Kidney tubule cell (primary cell): ENCODE data around the gene BCOR.

ENCODE experiments used
- DNase-seq: peaks from one replicate; pipeline ENCODE4 v3.0.0-alpha.2; 2018; ENCODE audit warnings: low spot score

Gene BCOR

GRCh38 chrX:40098264-40099054 is 701 bp upstream of the BCOR start:
- DNase-seq: peak; percentile 70

- no peak for DNase-seq
Observed at GRCh38 chrX:40097141-40097503, 636 bp downstream of the BCOR start.

GRCh38 chrX:40096395-40097091 is 1.2 kb downstream of the BCOR start:
- DNase-seq: peak; percentile 60

GRCh38 chrX:40095583-40096394 is 2.0 kb downstream of the BCOR start:
- DNase-seq: peak; percentile 41

- peak; percentile 18 for DNase-seq
Observed at GRCh38 chrX:40094900-40095582, 2.7 kb downstream of the BCOR start.

- DNase-seq: peak; percentile 30
Observed at GRCh38 chrX:40094041-40094899, 3.5 kb downstream of the BCOR start.

GRCh38 chrX:40093586-40093985 is 4.2 kb downstream of the BCOR start:
- DNase-seq: no peak

- no peak for DNase-seq
Observed at GRCh38 chrX:40092808-40093435, 4.8 kb downstream of the BCOR start.

GRCh38 chrX:40091691-40092421 is 5.9 kb downstream of the BCOR start:
- DNase-seq: no peak

- DNase-seq: no peak
Observed at GRCh38 chrX:40090961-40091360, 6.8 kb downstream of the BCOR start.

- DNase-seq: peak; percentile 54
Observed at GRCh38 chrX:40090050-40090804, 7.5 kb downstream of the BCOR start.

- no peak for DNase-seq
Observed at GRCh38 chrX:40088803-40089540, 8.8 kb downstream of the BCOR start.

GRCh38 chrX:40088299-40088625 is 9.5 kb downstream of the BCOR start:
- no peak for DNase-seq

GRCh38 chrX:40087425-40088298 is 10.1 kb downstream of the BCOR start:
- no peak for DNase-seq

- DNase-seq: no peak
Observed at GRCh38 chrX:40086569-40087335, 11.0 kb downstream of the BCOR start.

- DNase-seq: peak; percentile 23
Observed at GRCh38 chrX:40085714-40086113, 12.0 kb downstream of the BCOR start.

- DNase-seq: peak; percentile 33
Observed at GRCh38 chrX:40085102-40085551, 12.6 kb downstream of the BCOR start.
